HG03558 (cell line): Measurements from ENCODE around the gene WDFY2.

Experiments
- ATAC-seq: cut with Tn5 transposase; IDR thresholded peaks from one replicate; pipeline ENCODE4 v1.9.1; 2021; ENCODE audit warnings: moderate number of reproducible peaks; ENCODE audit not compliant: unreplicated experiment; ENCODE audit errors: extremely low read depth

Gene WDFY2

DNA sequence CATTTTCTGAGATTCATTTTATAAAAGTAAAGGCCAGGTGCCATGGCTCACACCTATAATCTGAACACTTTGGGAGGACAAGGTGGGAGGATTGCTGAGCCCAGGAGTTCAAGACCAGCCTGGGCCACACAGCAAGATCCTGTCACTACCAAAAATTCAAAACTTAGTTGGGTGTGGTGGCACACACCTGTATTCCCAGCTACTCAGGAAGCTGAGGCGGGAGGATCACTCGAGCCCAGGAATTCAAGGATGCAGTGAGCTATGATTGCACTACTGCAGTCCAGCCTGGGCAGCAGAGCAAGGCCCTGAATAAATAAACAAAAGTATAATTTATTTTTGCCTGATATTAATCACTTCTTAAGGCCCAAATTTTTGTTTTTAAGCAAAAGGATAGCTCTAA lies 179.2 kb downstream of the WDFY2 start:
- no peak for ATAC-seq

DNA sequence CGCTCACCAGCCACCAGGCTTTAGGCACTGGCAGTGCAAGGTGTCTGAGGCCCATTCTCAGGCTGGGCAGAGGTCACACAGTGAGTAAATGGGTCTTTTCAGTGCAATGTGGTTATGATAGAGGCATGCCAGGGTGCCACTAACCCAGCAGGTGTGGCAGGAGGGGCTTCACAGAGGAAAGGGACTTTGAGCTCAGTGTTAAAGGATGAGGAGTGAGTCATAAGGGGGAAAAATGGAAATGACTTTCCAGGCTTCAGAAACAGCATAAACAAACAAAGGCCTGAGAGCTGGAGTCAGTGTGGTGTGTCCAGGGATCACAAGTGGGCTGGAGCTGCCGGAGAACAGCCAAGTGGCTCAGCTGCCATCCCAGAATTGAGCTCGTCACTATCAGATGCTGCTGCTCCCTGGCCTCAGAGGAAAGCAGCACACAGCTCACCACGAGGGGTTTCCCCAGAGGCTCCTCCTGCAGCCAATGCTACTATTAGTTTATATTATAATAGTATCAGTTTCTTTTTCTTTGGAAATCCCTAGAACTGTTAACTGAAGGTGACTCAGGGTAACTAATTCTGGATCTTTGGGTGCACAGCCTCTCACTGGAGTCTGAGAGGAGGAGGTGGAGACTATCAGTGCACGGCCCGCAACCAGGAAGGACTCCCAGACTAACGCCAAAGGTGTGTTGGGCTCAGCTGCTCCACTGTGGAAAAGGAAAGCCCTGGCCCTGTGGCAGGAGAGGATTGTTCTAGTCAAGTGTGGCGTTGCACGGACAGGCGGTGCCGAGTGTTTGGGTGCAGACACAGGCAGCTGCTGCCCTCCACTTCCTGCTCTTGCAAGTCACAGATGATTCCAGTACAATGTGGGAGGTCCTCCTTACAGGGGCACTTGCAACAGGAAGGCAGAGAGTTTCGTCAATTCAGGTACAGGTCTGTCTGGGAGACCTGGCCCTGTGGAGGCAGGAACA lies 180.2 kb downstream of the WDFY2 start:
- ATAC-seq = peak; percentile 76

DNA sequence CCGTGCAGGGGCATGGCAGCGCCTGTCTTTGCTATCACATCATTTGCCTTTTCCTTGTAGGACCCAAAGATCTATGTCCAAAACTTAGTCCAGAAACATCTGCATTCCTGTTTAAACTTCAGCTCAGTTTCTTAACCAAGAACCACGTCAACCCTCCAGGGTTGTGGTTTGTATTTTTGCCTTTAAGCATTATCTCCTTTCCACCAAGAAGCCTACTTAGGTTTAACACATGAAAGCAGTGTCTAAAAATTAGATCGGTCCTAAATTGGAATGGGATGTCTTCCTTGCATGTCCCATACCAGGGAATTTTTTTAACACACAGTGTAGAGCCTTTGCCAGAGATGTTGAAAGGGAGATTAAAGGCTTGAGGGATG lies 180.9 kb downstream of the WDFY2 start:
- ATAC-seq = no peak

DNA sequence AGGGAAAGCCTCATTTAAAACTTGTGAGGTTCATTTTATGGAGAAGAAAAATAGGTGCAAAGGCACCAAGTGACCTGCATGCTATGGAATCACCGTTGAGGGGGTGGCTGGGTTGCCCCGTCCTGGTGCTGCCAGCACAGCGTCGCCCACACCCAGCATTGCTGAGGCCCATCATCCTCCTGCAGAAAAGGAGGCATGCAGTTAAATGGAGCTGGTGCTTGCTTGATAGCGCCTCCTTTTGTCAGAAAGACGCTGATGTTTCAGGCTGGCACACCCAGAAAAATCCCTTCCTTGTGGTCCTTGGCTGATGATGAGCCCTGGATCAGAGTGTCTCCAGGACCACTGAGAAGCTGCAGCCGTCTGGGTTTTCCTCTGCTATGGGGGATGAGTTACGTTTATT lies 182.8 kb downstream of the WDFY2 start:
- no peak for ATAC-seq

DNA sequence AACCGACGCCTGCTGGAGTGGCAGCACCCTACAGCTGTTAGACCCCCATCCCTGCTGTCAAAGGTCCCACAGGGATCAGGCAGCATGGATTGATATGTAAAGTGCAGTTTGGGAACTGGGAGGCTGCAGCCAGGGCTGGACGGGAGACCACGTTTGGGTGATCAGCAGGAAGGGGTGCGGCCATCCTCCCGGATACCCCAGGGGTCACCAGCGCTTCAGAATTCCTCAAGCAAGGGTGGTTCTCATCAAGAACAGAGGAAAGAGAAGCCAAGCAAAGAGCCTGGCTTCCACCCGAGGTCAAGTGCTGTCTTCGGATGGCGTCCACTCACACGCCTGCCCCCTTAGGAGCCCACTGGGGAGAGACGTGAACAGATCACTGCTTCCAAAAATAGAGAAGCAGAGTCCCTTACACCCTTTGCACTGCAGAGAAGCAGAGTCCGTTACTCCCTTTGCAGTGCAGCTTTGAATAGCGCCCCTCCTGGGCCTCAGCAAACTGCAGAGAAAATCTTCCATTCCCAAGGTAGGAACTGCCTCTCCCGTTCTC lies 184.2 kb downstream of the WDFY2 start:
- no peak for ATAC-seq

DNA sequence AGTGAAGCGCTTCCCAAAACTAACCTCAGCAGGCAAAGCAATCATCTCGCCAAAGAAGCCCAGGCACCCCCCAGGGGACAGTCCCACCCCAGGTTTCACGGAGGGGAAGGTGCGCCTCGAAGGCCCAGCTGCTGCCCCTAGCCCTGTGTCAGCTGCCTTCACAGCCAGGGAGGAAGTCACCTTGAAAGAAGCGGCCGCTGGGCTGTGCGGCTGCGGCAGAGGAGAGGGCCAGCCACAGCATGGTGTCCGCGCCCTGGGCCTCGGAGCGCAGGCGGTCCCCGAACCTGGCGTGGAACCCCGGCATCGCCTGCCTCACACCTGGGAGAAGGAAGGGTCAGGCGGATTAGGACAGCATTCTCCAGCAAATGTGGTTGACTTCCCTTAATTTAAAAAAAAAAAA lies 184.7 kb downstream of the WDFY2 start:
- ATAC-seq = no peak

DNA sequence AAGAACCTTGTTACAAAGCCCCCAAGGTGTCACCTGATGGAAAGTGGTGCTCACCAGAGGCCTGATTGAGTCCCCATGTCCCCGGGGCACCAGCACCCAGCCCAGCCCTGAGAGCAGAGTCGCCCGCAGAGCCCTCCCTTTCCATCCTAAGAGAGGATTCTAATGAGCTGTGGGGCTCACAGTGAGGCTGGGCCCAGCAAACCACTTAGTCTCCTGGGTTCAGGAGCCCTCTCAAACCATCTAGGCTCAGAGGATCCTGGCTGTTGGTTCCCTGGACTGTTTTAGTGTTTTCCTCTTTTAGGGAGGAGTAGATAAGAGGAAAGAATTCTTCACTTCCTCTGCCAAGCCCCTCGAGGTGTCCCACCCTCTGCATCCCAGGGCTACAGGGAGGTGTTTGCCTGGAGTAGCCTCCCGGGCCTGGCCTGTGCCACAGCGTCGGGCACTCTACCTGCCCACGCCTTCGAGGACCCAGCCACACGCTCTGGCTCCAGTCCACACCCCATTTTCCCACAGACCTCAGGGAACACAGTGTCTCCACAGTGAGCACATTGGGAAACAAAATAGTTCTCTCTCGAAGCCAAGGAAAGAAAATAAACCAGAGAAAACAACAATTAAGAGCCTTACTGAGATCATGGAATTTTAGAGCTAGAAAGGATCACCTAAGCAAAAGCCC lies 185.3 kb downstream of the WDFY2 start:
- no peak for ATAC-seq

DNA sequence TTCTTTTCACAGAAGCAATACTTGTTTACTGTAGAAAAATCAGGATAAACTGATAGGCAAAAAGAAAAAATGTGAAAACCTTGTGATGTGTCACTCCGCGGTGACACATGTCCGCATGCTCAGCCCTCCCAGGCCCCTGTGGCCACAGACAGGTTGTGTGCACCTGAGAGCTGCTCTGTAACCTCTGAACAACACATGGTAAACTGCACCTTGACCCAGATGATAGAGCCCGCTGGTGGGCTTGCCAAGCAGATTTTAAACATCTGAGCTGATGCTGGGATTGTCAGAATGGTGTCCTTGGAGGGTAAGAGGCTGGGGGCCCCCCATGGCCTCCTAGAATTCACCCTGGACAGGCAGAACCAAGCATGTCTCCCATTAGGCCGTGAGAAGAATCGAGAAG lies 185.9 kb downstream of the WDFY2 start:
- ATAC-seq = no peak

DNA sequence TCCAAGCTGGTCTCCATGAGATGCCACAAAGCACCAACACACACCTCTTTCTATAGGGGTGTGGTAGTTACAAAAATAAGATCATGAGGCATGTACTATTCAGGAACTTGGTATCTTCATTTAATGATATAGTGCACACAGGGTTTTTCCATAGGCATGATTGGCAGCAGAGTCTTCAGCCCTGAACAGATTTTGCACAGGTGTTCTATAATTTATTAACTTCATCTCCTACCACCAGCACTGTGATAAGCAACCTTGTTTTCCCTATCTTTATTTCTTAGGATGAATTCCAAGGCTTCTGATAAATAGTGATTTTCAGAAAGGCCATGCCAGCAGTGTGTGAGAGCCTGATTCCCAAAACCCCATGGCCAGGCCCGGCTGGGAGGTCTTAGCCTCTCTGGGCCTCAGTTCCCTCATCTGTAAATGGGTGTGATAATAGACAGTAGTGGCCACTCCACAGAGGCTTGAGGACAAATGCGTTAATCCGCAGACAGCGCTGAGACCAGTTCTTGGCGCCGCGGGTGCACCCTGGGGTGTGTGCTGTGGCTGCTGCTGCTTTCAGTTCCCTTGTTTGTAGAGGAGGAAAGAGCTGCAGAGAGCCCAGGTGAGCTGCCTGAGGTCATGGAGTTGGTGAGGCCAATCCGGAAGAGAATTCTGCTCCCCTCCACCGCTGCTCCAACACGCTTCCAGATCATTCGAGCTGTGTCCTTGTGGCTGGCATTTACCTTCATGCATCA lies 186.6 kb downstream of the WDFY2 start:
- no peak for ATAC-seq

DNA sequence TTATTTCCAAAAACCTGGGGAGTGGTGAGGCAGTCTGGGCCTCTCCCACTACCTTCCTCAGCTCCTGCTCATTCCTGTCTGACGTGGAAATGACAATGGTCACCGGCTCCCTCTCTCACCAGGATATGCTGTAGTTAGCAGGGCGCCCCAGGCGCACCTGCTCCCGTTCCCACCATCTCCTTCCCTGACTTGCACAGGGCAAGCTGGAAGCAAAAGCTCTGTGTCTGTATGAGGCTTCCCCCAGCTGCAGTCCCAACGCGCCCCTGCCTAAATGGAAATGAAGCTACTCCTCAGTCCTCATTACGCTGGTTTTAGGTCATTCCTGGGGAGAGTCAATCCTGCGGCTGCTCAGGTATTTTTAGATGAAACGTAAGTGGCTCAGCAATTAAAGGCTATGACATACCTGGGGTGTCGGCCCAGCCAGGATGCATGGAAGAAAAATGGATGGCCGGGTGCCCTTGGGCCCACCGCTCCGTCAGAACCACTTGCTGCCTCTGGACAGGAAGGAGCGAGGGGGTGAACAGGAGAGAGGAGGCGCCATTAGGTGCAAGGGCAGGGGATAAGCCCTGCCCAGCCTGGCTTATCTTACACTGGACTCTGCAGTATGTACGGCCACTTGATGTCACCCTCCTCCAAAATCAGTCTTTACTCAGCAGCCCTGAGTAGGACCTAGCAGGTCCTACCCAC lies 187.3 kb downstream of the WDFY2 start:
- no peak for ATAC-seq

DNA sequence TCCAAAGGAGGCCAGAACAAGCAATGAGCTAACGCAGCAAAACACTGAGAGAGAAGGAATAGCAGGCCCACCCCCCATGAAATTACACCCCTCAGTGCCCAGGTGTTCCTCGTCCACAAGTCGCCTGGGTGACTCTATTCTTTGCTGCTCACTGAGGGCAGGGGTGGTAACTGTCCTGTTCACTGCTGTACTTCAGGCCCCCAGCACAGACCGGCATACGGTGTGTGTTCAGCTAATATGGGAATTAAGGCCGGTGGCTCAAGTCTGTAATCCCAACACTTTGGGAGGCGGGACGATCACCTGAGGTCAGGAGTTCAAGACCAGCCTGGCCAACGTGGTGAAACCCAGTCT lies 187.8 kb downstream of the WDFY2 start:
- ATAC-seq = no peak

DNA sequence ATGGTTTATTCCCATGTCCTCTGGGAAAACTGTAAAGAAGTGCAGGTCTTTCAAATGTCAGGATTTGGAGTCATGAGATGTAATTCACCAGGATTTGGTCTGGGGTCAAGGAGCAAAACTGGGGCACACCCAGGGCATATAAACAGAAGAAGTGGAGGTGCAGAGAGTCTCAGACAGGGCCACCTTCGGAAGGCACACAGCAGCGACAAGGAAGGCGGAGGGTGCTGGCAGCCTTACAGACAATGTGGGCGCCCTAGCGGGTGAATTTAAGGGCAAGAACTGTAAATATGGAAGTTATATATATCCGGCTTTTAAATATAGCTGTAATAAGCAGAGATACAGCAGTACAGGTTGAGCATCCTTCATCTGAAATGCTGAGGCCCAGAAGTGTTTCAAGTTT lies 188.5 kb downstream of the WDFY2 start:
- no peak for ATAC-seq

DNA sequence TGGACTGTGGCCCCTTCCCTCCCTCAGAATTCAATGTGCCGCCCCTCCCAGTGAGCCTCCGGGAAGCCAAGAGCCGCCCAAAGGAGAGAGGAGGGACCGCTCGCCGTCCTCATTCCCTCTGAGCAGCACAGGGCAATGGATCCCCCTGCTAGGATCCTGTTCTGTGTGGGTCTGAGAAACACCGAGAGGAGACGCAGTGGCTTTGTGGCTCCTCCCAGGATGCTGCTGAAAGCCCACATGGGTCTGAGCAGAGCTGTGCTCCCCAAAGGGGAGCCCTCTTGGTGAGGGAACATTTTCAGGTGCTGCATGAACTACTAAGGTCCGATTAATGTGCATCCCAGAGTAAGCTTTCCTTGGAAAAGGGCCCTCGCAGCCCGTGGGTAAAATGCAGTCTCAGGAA lies 189.3 kb downstream of the WDFY2 start:
- ATAC-seq = no peak

DNA sequence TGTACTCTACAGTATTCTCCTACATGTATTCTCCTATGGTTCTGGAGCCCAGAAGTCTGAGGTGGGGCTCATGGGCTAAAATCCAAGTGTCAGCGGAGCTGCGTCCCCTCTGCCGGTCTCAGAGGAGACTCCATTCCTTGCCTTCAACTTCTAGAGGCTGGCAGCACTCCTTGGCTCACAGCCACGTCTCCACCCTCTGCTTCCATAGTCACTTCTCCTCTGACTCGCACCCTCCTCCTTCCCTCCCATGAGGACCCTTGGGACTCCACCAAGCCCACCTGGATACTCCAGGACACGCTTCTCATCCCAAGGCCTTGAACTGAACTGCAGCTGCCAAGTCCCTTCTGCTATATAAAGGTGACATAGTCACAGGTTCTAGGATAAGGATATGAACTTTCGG lies 191.9 kb downstream of the WDFY2 start:
- ATAC-seq = no peak

DNA sequence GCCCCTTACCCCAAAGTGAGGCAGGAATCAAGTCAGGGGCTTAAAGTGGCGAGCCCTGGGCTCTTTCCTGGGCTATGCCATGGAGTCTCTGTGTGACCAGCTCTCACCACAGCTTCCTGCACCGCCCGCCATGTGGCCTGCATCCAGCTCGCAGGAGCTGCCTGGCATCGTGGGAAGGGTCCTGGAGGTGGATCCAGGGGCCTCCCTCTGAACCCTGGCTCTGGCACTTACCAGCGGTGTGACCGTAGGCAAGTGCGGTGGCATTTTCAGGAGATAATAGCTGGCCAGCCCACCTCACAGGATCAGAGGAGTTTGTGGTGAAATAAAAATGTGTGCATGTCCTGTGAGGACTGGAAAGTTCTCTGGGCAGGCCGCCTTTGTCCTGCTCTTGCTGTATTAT lies 193.7 kb downstream of the WDFY2 start:
- no peak for ATAC-seq

DNA sequence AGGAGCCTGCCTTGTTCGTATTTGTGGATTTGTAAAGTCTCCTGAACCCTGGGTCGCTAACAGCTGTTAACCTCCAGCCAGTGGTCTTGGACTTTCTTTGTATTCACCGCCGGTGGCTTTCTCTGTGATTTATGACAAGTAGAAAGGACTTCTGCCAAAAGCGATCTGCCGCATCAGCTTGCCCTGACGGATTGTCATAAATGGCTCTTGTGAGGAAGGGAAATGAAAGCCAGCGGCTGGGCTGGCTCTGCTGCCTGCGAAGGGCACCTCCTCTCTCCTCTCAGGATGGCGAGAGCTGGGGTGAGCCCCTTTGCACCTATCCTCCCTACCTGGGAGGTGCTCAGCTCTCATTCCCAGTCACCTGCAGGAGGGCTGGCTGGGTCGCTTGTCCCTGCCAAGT lies 194.1 kb downstream of the WDFY2 start:
- ATAC-seq = no peak

DNA sequence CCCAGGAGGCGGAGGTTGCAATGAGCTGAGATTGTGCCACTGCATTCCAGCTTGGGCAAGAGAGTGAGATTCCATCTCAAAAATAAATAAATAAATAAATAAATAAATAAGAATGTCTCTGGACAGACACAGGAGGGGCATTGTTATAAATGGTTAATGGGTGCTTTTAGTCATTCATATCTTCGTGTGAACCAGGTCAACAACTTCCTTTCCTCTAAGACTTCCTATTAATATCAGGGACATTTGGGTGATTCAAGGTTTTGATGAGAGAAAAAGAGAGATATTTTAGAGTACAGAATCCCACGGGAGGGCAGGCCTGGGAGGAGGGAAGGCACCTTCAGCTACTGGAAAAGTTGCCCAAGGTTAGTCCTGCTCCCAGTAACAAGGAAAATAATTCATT lies 195.8 kb downstream of the WDFY2 start:
- no peak for ATAC-seq

DNA sequence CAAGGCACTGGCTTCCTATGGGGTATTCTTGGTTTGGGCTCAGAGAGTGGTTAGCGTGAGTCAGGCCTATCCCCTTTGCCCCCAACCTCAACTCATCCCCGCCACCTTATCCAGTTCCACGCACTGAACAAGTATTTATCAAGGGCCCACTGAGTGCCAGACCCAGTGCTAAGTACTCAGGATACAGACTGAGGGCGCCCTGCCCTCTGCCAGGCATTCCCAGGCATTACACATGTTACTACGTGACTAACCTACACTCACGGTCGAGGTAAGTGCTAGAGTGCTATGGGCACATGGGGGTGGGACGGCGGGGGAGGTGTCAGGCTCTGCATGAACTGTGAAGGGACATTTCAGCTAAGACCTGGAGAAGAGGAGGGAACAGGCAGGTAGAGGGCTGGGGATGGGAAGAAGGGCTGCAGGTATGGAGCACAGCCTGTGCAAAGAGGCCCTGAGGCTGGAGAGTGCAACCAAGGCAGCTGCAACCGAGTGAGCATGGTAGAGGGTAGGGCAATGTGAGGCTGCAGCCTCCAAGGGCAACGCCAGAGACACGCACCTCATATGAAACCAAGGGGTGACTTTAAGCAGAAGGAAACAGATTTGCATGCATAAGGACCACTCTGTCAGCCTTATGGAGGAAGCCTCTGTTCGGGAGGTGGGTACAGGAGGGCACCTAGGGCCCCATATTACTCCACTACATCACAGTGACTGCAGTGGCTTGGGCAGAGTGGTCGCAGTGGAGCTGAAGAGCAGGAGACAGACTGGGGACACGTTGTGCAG lies 197.2 kb downstream of the WDFY2 start:
- ATAC-seq = no peak

DNA sequence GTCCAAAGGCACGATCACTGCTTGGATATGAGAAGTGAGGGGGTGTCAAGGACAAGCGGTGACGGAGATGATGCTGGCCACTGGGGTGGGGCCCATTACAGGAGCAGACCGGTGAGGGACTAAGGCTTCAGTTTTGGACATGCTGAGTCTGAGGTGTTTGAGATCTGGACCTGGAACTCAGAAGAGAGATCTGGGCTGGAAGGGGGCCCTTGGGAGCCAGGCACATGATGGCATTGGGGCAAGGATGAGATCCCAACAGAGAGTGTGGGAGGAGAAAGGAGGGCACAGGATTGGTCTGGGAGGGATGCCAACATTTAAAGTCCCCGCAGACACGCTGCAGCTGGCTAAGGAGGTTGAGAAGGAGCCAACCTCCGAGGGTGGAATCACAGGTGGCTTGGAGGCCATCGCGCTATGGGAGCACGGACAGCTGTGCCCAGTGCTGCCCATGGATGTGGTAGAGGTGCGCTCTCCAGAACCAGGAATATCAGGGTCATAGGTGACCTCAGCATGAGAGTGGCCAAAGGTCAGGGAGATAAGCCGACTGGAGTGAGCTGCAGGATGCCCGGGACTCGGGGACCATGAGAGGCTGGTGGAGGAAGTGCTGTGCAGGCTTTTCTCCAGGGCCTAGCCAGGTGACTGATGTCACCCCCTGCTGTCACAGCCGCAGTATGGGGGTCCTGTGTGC lies 197.9 kb downstream of the WDFY2 start:
- no peak for ATAC-seq
